Tibial nerve (tissue), 4 donors: Measurements from ENCODE around the gene PCDHGA11. TPM values are rescaled to one million over a fixed set of nuclear protein-coding genes. Genes with fewer than 3 reads are reported as not detected.
"Not testable (repeated sequence)": the region's sequence is repeated elsewhere in the genome, so short reads cannot be mapped to it uniquely, and the experiment has no call there.

Experiments
- DNase-seq, 2 donors: peaks; one replicate each; pipeline ENCODE4 v3.0.0-alpha.2; 2019; ENCODE audit warnings: low spot score in 2 of 2
- H3K27ac ChIP-seq, 4 donors: fragments of 200-600 bp; sonication (generic) in 3 of 4; one replicate each; pipeline ENCODE4 v1.5.1; 2017 to 2019; ENCODE audit warnings: mild to moderate bottlenecking in 1 of 4
- H3K27me3 ChIP-seq, 2 donors: fragments of 200-600 bp; sonication (generic) in 1 of 2; one replicate each; pipeline versions ENCODE4 v1.5.1 to v1.6.0; 2017 to 2019
- H3K36me3 ChIP-seq, 3 donors: fragments of 200-600 bp; sonication (generic); one replicate each; pipeline ENCODE4 v1.5.1; 2018 to 2019
- H3K4me1 ChIP-seq, 4 donors: fragments of 200-600 bp; sonication (generic) in 3 of 4; one replicate each; pipeline ENCODE4 v1.5.1; 2017 to 2019
- H3K4me3 ChIP-seq, 4 donors: fragments of 200-600 bp; sonication (generic) in 3 of 4; one replicate each; pipeline ENCODE4 v1.5.1; 2017 to 2019; ENCODE audit warnings: mild to moderate bottlenecking in 1 of 4, moderate library complexity in 1 of 4
- H3K9me3 ChIP-seq, 4 donors: fragments of 200-600 bp; sonication (generic) in 3 of 4; one replicate each; pipeline ENCODE4 v1.5.1; 2017 to 2019
- CTCF ChIP-seq, 5 experiments: fragments of 200-600 bp in 3 of 5; fragments of 450-650 bp in 2 of 5; sonication (generic) in 3 of 5; IDR thresholded peaks; one replicate each; pipeline ENCODE4 v1.5.1; 2016 to 2019; ENCODE audit warnings: antibody characterized with exemption in 5 of 5, mild to moderate bottlenecking in 3 of 5, moderate library complexity in 2 of 5
- EP300 ChIP-seq, 2 donors: sonication (generic); formaldehyde crosslinking; IDR thresholded peaks; one replicate each; pipeline ENCODE4 v1.6.1; 2017; ENCODE audit warnings: antibody characterized with exemption in 2 of 2, mild to moderate bottlenecking in 1 of 2
- POLR2A ChIP-seq, 2 donors: fragments of 450-650 bp; IDR thresholded peaks; one replicate each; pipeline ENCODE4 v1.6.1; 2017; ENCODE audit warnings: antibody characterized with exemption in 2 of 2, mild to moderate bottlenecking in 2 of 2, moderate library complexity in 2 of 2
- WGBS, 2 donors: methylation state at CpG; one replicate each; pipeline ENCODE4 v1.1.5; 2018; 5-methylcytosine and 5-hydroxymethylcytosine counted together
- total RNA-seq, 4 donors: library from RNA; depleted of rRNA; stranded (reverse); fragments of >200 nt; gene quantifications; one replicate each; pipeline ENCODE4 v1.1.0, GENCODE V29; 2016

The PCDHGA11 gene
- total RNA-seq, 4 donors from 2014 or later: 8.3 to 9.3 (median 8.9) TPM

- peak within 1 kb of the TSS in 2 of 4 donors; percentile 8 to 30 for H3K4me3 ChIP-seq
- not testable (repeated sequence) for H3K27me3 ChIP-seq, H3K4me1 ChIP-seq, H3K27ac ChIP-seq, DNase-seq
- peaks cover 9 to 94% (median 51%) of the 10 kb centered on the region in 4 donors for H3K9me3 ChIP-seq
- peaks cover 0 to 13% (median 0%) of the 10 kb centered on the region in 3 donors for H3K36me3 ChIP-seq
- peak in 4 of 5 experiments; percentile 16 to 37 (median 30) for TF ChIP-seq CTCF (IDR thresholded peaks at IDR 0.05)
- 6 to 11% methylated on average over 21 to 26 of the region's 43 CpGs for WGBS, 2 donors
These were observed 22.9 kb upstream of the PCDHGA11 start, which contains the start of gene PCDHGB5 for GRCh38 chr5:141397756-141398551. Gene PCDHGB5, plus strand, starts transcription at chr5:141397947. Its CDS starts 181 bp downstream, at chr5:141398128.

GRCh38 chr5:141398608-141399007, 22.2 kb upstream of the PCDHGA11 start:
- H3K27me3 ChIP-seq: no peaks in the 10 kb centered on the region
- peaks cover 0 to 8% (median 0%) of the 10 kb centered on the region in 3 donors for H3K36me3 ChIP-seq
- peaks cover 5 to 94% (median 49%) of the 10 kb centered on the region in 4 donors for H3K9me3 ChIP-seq
- TF ChIP-seq EP300 (IDR thresholded peaks at IDR 0.05): no peak
- TF ChIP-seq CTCF (IDR thresholded peaks at IDR 0.05): no peak
- no peak for TF ChIP-seq POLR2A (IDR thresholded peaks at IDR 0.05)
- H3K4me1 ChIP-seq: no peaks in the 10 kb centered on the region
- DNase-seq: no peak
- H3K27ac ChIP-seq: no peak overlapping the region
- WGBS, 2 donors: 22 to 38% methylated on average over 15 of the region's 15 CpGs
- H3K4me3 ChIP-seq: no peak overlapping the region

DNA sequence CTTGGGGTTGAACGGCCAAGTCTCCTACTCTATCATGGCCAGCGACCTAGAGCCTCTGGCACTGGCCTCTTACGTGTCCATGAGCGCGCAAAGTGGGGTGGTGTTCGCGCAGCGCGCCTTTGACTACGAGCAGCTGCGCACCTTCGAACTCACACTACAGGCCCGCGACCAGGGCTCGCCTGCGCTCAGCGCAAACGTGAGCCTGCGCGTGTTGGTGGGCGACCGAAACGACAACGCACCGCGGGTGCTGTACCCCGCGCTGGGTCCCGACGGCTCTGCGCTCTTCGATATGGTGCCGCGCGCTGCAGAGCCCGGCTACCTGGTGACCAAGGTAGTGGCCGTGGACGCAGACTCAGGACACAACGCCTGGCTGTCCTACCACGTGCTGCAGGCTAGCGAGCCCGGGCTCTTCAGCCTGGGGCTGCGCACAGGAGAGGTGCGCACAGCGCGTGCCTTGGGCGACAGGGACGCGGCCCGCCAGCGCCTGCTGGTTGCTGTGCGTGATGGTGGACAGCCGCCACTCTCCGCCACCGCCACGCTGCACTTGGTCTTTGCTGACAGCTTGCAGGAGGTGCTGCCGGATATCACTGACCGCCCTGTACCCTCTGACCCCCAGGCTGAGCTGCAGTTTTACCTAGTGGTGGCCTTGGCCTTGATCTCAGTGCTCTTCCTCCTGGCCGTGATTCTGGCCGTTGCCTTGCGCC, 21.1 kb upstream of the PCDHGA11 start:
- no peaks in the 10 kb centered on the region for H3K4me1 ChIP-seq
- no peak overlapping the region for H3K27ac ChIP-seq
- peaks cover 0 to 14% (median 0%) of the 10 kb centered on the region in 3 donors for H3K36me3 ChIP-seq
- H3K27me3 ChIP-seq: no peaks in the 10 kb centered on the region
- 26 to 31% methylated on average over 45 to 49 of the region's 61 CpGs for WGBS, 2 donors
- no peak overlapping the region for H3K4me3 ChIP-seq
- no peak for DNase-seq
- TF ChIP-seq CTCF (IDR thresholded peaks at IDR 0.05): no peak
- no peak for TF ChIP-seq POLR2A (IDR thresholded peaks at IDR 0.05)
- no peak for TF ChIP-seq EP300 (IDR thresholded peaks at IDR 0.05)
- H3K9me3 ChIP-seq: peaks cover 3 to 94% (median 50%) of the 10 kb centered on the region in 4 donors

DNA sequence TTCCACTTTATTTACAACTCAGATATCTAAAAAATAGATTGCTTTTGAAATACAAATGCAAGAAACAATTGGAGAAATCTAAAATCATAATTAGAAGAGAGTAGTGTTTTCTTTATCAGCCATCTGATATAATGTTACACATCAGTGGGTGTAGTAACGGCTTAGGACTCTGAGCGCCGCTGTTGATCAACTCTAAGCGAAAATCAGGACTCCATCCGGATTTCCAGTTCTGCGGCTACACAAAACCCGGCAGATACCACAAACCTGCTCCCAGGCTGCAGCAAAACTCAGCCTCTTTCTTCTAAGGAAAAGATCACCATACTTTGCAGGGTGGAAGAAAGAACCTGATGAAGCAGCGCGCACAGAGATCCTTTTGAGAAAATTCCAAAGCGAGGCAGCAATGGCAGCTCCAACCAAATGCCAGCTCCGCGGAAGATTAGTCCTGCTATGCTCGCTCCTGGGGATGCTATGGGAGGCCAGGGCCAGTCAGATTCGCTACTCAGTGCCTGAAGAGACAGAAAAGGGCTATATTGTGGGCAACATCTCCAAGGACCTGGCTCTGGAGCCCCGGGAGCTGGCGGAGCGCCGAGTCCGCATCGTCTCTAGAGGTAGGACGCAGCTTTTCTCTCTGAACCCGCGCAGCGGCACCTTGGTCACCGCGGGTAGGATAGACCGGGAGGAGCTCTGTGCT, 18.2 kb upstream of the PCDHGA11 start, which contains the start of gene PCDHGA9:
Gene PCDHGA9, plus strand, starts transcription at position 226 of the 691 bp plus-strand sequence. Its CDS starts 175 bp downstream, at position 401.
- no peak within 1 kb of the TSS for H3K27ac ChIP-seq
- H3K4me3 ChIP-seq: peak within 1 kb of the TSS in 1 of 4 donors; percentile 34
- H3K36me3 ChIP-seq: peaks cover 0 to 20% (median 0%) of the 10 kb centered on the region in 3 donors
- WGBS, 2 donors: 16 to 21% methylated on average over 27 of the region's 27 CpGs
- no peaks in the 10 kb centered on the region for H3K27me3 ChIP-seq
- DNase-seq: no peak
- peaks cover 0 to 94% (median 50%) of the 10 kb centered on the region in 4 donors for H3K9me3 ChIP-seq
- TF ChIP-seq EP300 (IDR thresholded peaks at IDR 0.05) (no peak), CTCF (IDR thresholded peaks at IDR 0.05) (peak in 1 of 5 experiments; percentile 8), POLR2A (IDR thresholded peaks at IDR 0.05) (no peak)
- no peaks in the 10 kb centered on the region for H3K4me1 ChIP-seq
